Myometrial cell (primary cell): Measurements from ENCODE around the gene MMUT. TPM values are rescaled to one million over a fixed set of nuclear protein-coding genes. Genes with fewer than 3 reads are reported as not detected.

Experiments used
- total RNA-seq: library from RNA; depleted of rRNA; stranded (reverse); fragments of >200 nt; gene quantifications from 2 replicates; pipeline ENCODE4 v1.2.3, GENCODE V29; 2015

Gene MMUT
- total RNA-seq = 11.3 and 11.5 TPM in 2 replicates

GRCh38 chr6:49462927-49463611 lies at the start of gene MMUT, which contains the start of gene CENPQ:
TSS of gene MMUT (minus strand) at chr6:49463253. CDS start at chr6:49459466, 3,787 bp downstream.
TSS of gene CENPQ (plus strand) at chr6:49463370. CDS start at chr6:49470177, 6,807 bp downstream.

GRCh38 chr6:49499623-49500022 lies 36.6 kb upstream of the MMUT start, which contains the start of gene GLYATL3:
TSS of gene GLYATL3 (plus strand) at chr6:49499923. CDS start at chr6:49511991, 12,068 bp downstream.

Other genes starting within 250 kb of the MMUT start
- 2.6 and 8.2 TPM in 2 replicates for gene CENPQ, start 117 bp upstream of the MMUT start, total RNA-seq
- not detected in 2 replicates for gene GLYATL3, start 36.7 kb upstream of the MMUT start, total RNA-seq
- gene C6orf141, start 87.4 kb upstream of the MMUT start, total RNA-seq = 7.5 and 7.6 TPM in 2 replicates
- not detected in 2 replicates for gene RHAG, start 173.6 kb upstream of the MMUT start, total RNA-seq